GM23338 (cell line): ENCODE results near the gene SSB. TPM values are rescaled to one million over a fixed set of nuclear protein-coding genes. Genes with fewer than 3 reads are reported as not detected.

Experiments
- ATAC-seq: fragments of 200-7000 bp; cut with Tn5 transposase; 3 replicates; pipeline ENCODE4 v1.9.1; 2020
- DNase-seq: peaks from one replicate; pipeline ENCODE4 v3.0.0-alpha.2; 2015; ENCODE audit warnings: low spot score
- H2AFZ ChIP-seq: fragments of 200-600 bp; sonication (generic); 2 replicates; pipeline ENCODE4 v1.8.0; 2016; ENCODE audit warnings: antibody characterized with exemption, mild to moderate bottlenecking, moderate library complexity
- H3F3A ChIP-seq: fragments of 200-600 bp; sonication (generic); replicated peaks from 2 replicates; pipeline ENCODE4 v1.8.0; 2017; ENCODE audit warnings: antibody characterized with exemption, mixed run types, low read depth
- H3K27ac ChIP-seq: fragments of 200-600 bp; sonication (generic); 2 replicates; pipeline ENCODE4 v1.6.1; 2016; ENCODE audit warnings: low read depth
- H3K27me3 ChIP-seq: fragments of 200-600 bp; sonication (generic); 2 replicates; pipeline ENCODE4 v1.8.0; 2016; ENCODE audit warnings: mild to moderate bottlenecking, mixed run types, moderate library complexity; ENCODE audit not compliant: insufficient read depth
- H3K36me3 ChIP-seq: fragments of 200-600 bp; sonication (generic); 2 replicates; pipeline ENCODE4 v1.8.0; 2016; ENCODE audit warnings: mild to moderate bottlenecking; ENCODE audit not compliant: insufficient read depth
- H3K4me1 ChIP-seq: fragments of 200-600 bp; sonication (generic); 2 replicates; pipeline ENCODE4 v1.8.0; 2016; ENCODE audit warnings: mild to moderate bottlenecking, moderate library complexity; ENCODE audit not compliant: insufficient read depth
- H3K4me2 ChIP-seq: fragments of 200-600 bp; sonication (generic); 2 replicates; pipeline ENCODE4 v1.7.1; 2017; ENCODE audit warnings: mixed run types
- H3K4me3 ChIP-seq: fragments of 200-600 bp; sonication (generic); 2 replicates; pipeline ENCODE4 v1.6.1; 2016; ENCODE audit warnings: mixed run types
- H3K79me2 ChIP-seq: fragments of 200-600 bp; sonication (generic); replicated peaks from 2 replicates; pipeline ENCODE4 v1.8.0; 2017; ENCODE audit warnings: mild to moderate bottlenecking; ENCODE audit not compliant: insufficient read depth
- H3K9me2 ChIP-seq: fragments of 200-600 bp; sonication (generic); 2 replicates; pipeline ENCODE4 v1.8.0; 2017; ENCODE audit not compliant: insufficient read depth
- H4K20me1 ChIP-seq: fragments of 200-600 bp; sonication (generic); replicated peaks from 2 replicates; pipeline ENCODE4 v1.8.0; 2017; ENCODE audit warnings: mild to moderate bottlenecking; ENCODE audit not compliant: insufficient read depth
- H3K27ac Mint-ChIP-seq: 2 replicates; pipeline ENCODE4 v1.8.0; 2020; ENCODE audit warnings: inconsistent platforms, mild to moderate bottlenecking, moderate library complexity, mixed read lengths
- H3K27me3 Mint-ChIP-seq: 3 replicates; pipeline ENCODE4 v1.8.0; 2022; ENCODE audit warnings: low read depth, mild to moderate bottlenecking, moderate library complexity, mixed read lengths, inconsistent platforms; ENCODE audit not compliant: insufficient read depth, poor library complexity
- H3K36me3 Mint-ChIP-seq: 3 replicates; pipeline ENCODE4 v1.8.0; 2021; ENCODE audit warnings: low read depth, mild to moderate bottlenecking, inconsistent platforms, moderate library complexity, mixed read lengths
- H3K4me1 Mint-ChIP-seq: 3 replicates; pipeline ENCODE4 v1.8.0; 2020; ENCODE audit warnings: mild to moderate bottlenecking, inconsistent platforms, mixed read lengths
- H3K4me3 Mint-ChIP-seq: 3 replicates; pipeline ENCODE4 v1.8.0; 2021; ENCODE audit warnings: moderate library complexity, mild to moderate bottlenecking, inconsistent platforms, mixed read lengths
- H3K9me3 Mint-ChIP-seq: 3 replicates; pipeline ENCODE4 v1.8.0; 2020; ENCODE audit warnings: moderate library complexity, mild to moderate bottlenecking, inconsistent platforms, mixed read lengths
- CREB1 ChIP-seq: fragments of 250-450 bp; sonication (Bioruptor Pico); IDR thresholded peaks from 2 replicates; pipeline ENCODE4 v1.5.0; 2020; ENCODE audit warnings: low read depth, mild to moderate bottlenecking, moderate library complexity
- EZH2 ChIP-seq: fragments of 200-600 bp; sonication (generic); IDR thresholded peaks from one replicate; pipeline ENCODE4 v1.8.0; 2017; ENCODE audit warnings: antibody characterized with exemption, mild to moderate bottlenecking, low read depth; ENCODE audit not compliant: unreplicated experiment
- EZH2phosphoT487 ChIP-seq: fragments of 200-600 bp; sonication (generic); IDR thresholded peaks from one replicate; pipeline ENCODE4 v1.8.1; 2018; ENCODE audit warnings: antibody characterized with exemption; ENCODE audit not compliant: unreplicated experiment
- JUNB ChIP-seq: IDR thresholded peaks from one replicate; pipeline ENCODE4 v1.6.1; 2016; ENCODE audit warnings: antibody characterized with exemption; ENCODE audit not compliant: unreplicated experiment
- NANOG ChIP-seq: IDR thresholded peaks from 2 replicates; pipeline ENCODE4 v1.6.1; 2016; ENCODE audit warnings: antibody characterized with exemption, borderline replicate concordance
- POLR2AphosphoS5 ChIP-seq: IDR thresholded peaks from 2 replicates; pipeline ENCODE4 v1.6.1; 2016; ENCODE audit warnings: antibody characterized with exemption, low read depth
- STAT1 ChIP-seq: IDR thresholded peaks from one replicate; pipeline ENCODE4 v1.6.1; 2016; ENCODE audit warnings: antibody characterized with exemption; ENCODE audit not compliant: unreplicated experiment
- ZNF114 ChIP-seq: fragments of 250-450 bp; sonication (Bioruptor Pico); IDR thresholded peaks from 2 replicates; pipeline ENCODE4 v1.5.0; 2020; ENCODE audit warnings: mild to moderate bottlenecking, moderate library complexity
- ZNF331 ChIP-seq: fragments of 250-450 bp; sonication (Bioruptor Pico); IDR thresholded peaks from 2 replicates; pipeline ENCODE4 v1.5.0; 2020; ENCODE audit warnings: low read depth, mild to moderate bottlenecking, moderate library complexity
- ZNF462 ChIP-seq: fragments of 250-450 bp; sonication (Bioruptor Pico); IDR thresholded peaks from 2 replicates; pipeline ENCODE4 v1.5.0; 2020; ENCODE audit warnings: mild to moderate bottlenecking, moderate library complexity
- polyA plus RNA-seq: library from polyadenylated mRNA; unstranded; fragments of >200 nt; fragmentation: Nextera tagmentation; extraction: Ambion mirVana; gene quantifications from 2 replicates; pipeline ENCODE4 v1.2.1, GENCODE V29; 2016
- total RNA-seq: library from RNA; depleted of rRNA; stranded (reverse); fragments of >200 nt; shearing (Covaris generic); gene quantifications from 2 replicates; pipeline ENCODE4 v1.2.3, GENCODE V29; 2014
- TF ChIP-seq, protein P1 (sequence below): IDR thresholded peaks from one replicate; pipeline ENCODE4 v1.6.1; 2018; ENCODE audit warnings: antibody characterized with exemption; ENCODE audit not compliant: unreplicated experiment
- TF ChIP-seq, protein P2 (sequence below): IDR thresholded peaks from 2 replicates; pipeline ENCODE4 v1.6.1; 2016; ENCODE audit warnings: antibody characterized with exemption
- TF ChIP-seq, protein P3 (sequence below), 2 experiments: fragments of 200-600 bp in 1 of 2; sonication (generic) in 1 of 2; conservative IDR thresholded peaks; 2 replicates each; pipeline versions ENCODE4 v1.5.1 to v1.6.1; 2016 to 2017; ENCODE audit warnings: antibody characterized with exemption in 2 of 2, low read depth in 2 of 2, mild to moderate bottlenecking in 2 of 2, moderate library complexity in 1 of 2

SSB gene
- total and polyA plus RNA-seq, 2 experiments from 2014 or later: 246 to 1,104 TPM

GRCh38 chr2:169765523-169765922, 33.1 kb upstream of the SSB start:
- H3K36me3 ChIP-seq: no peaks in the 10 kb centered on the region
- TF ChIP-seq EZH2phosphoT487 (no peak), NANOG (no peak), POLR2AphosphoS5 (no peak), ZNF462 (CRISPR knock-in tag) (no peak), STAT1 (no peak), JUNB (no peak), ZNF331 (CRISPR knock-in tag) (no peak), ZNF114 (CRISPR knock-in tag) (no peak), CREB1 (CRISPR knock-in tag) (no peak), EZH2 (no peak)
- TF ChIP-seq, protein P1, sequence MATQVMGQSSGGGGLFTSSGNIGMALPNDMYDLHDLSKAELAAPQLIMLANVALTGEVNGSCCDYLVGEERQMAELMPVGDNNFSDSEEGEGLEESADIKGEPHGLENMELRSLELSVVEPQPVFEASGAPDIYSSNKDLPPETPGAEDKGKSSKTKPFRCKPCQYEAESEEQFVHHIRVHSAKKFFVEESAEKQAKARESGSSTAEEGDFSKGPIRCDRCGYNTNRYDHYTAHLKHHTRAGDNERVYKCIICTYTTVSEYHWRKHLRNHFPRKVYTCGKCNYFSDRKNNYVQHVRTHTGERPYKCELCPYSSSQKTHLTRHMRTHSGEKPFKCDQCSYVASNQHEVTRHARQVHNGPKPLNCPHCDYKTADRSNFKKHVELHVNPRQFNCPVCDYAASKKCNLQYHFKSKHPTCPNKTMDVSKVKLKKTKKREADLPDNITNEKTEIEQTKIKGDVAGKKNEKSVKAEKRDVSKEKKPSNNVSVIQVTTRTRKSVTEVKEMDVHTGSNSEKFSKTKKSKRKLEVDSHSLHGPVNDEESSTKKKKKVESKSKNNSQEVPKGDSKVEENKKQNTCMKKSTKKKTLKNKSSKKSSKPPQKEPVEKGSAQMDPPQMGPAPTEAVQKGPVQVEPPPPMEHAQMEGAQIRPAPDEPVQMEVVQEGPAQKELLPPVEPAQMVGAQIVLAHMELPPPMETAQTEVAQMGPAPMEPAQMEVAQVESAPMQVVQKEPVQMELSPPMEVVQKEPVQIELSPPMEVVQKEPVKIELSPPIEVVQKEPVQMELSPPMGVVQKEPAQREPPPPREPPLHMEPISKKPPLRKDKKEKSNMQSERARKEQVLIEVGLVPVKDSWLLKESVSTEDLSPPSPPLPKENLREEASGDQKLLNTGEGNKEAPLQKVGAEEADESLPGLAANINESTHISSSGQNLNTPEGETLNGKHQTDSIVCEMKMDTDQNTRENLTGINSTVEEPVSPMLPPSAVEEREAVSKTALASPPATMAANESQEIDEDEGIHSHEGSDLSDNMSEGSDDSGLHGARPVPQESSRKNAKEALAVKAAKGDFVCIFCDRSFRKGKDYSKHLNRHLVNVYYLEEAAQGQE: no peak
- TF ChIP-seq, protein P2, sequence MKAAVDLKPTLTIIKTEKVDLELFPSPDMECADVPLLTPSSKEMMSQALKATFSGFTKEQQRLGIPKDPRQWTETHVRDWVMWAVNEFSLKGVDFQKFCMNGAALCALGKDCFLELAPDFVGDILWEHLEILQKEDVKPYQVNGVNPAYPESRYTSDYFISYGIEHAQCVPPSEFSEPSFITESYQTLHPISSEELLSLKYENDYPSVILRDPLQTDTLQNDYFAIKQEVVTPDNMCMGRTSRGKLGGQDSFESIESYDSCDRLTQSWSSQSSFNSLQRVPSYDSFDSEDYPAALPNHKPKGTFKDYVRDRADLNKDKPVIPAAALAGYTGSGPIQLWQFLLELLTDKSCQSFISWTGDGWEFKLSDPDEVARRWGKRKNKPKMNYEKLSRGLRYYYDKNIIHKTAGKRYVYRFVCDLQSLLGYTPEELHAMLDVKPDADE: no peak
- TF ChIP-seq, protein P3, sequence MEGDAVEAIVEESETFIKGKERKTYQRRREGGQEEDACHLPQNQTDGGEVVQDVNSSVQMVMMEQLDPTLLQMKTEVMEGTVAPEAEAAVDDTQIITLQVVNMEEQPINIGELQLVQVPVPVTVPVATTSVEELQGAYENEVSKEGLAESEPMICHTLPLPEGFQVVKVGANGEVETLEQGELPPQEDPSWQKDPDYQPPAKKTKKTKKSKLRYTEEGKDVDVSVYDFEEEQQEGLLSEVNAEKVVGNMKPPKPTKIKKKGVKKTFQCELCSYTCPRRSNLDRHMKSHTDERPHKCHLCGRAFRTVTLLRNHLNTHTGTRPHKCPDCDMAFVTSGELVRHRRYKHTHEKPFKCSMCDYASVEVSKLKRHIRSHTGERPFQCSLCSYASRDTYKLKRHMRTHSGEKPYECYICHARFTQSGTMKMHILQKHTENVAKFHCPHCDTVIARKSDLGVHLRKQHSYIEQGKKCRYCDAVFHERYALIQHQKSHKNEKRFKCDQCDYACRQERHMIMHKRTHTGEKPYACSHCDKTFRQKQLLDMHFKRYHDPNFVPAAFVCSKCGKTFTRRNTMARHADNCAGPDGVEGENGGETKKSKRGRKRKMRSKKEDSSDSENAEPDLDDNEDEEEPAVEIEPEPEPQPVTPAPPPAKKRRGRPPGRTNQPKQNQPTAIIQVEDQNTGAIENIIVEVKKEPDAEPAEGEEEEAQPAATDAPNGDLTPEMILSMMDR (conservative IDR thresholded peaks at IDR 0.05; ENCODE audit: low read depth in 2 of 2): no peak
- Mint-ChIP-seq H3K27me3 (peaks cover 7% of the 10 kb centered on the region), H3K4me3 (no peak overlapping the region), H3K9me3 (no peaks in the 10 kb centered on the region), H3K36me3 (peaks cover 3% of the 10 kb centered on the region; the same call in 1 of the 3 replicates), H3K4me1 (peaks cover 4% of the 10 kb centered on the region; the same call in 2 of the 3 replicates), H3K27ac (no peak overlapping the region)
- 0 out of 2 replicates have a peak, but pooled peaks cover 3% of the 10 kb centered on the region for H3F3A ChIP-seq
- H2AFZ ChIP-seq: no peak overlapping the region
- peaks cover 3% of the 10 kb centered on the region; the same call in 1 of the 2 replicates for H3K4me1 ChIP-seq
- no peaks in the 10 kb centered on the region for H3K9me2 ChIP-seq
- H3K79me2 ChIP-seq: no peaks in the 10 kb centered on the region
- H3K4me3 ChIP-seq: no peak overlapping the region
- no peak for DNase-seq
- ATAC-seq: no peak
- H4K20me1 ChIP-seq: no peaks in the 10 kb centered on the region
- H3K27ac ChIP-seq: no peak overlapping the region
- no peaks in the 10 kb centered on the region for H3K27me3 ChIP-seq
- no peak overlapping the region for H3K4me2 ChIP-seq
